GM21576 (cell line): Measurements from ENCODE around the gene BRINP3.
"Not testable (repeated sequence)": the region's sequence is repeated elsewhere in the genome, so short reads cannot be mapped to it uniquely, and the experiment has no call there.

Experiments used
- ATAC-seq: cut with Tn5 transposase; IDR thresholded peaks from one replicate; pipeline ENCODE4 v1.9.1; 2021; ENCODE audit warnings: mild to moderate bottlenecking, moderate library complexity; ENCODE audit not compliant: unreplicated experiment

BRINP3 gene

GRCh38 chr1:190477762-190478148, at the start of gene BRINP3:
TSS of gene BRINP3 (minus strand) at chr1:190477864.
- no peak for ATAC-seq

GRCh38 chr1:190511554-190511953, 33.9 kb upstream of the BRINP3 start:
- ATAC-seq = no peak

GRCh38 chr1:190507357-190507756, 29.7 kb upstream of the BRINP3 start:
- no peak for ATAC-seq

GRCh38 chr1:190504539-190504938, 26.9 kb upstream of the BRINP3 start:
- ATAC-seq = not testable (repeated sequence)

GRCh38 chr1:190497565-190497964, 19.9 kb upstream of the BRINP3 start:
- ATAC-seq = no peak

- no peak for ATAC-seq
These were observed 16.8 kb upstream of the BRINP3 start for GRCh38 chr1:190494451-190494850.

GRCh38 chr1:190491404-190491803, 13.7 kb upstream of the BRINP3 start:
- no peak for ATAC-seq

GRCh38 chr1:190484045-190484444, 6.4 kb upstream of the BRINP3 start:
- no peak for ATAC-seq

GRCh38 chr1:190480231-190480630, 2.6 kb upstream of the BRINP3 start:
- no peak for ATAC-seq

- no peak for ATAC-seq
These were observed 1.9 kb upstream of the BRINP3 start for GRCh38 chr1:190479516-190479915.

GRCh38 chr1:190479050-190479397, 1.4 kb upstream of the BRINP3 start:
- no peak for ATAC-seq

GRCh38 chr1:190478149-190479049, 735 bp upstream of the BRINP3 start:
- ATAC-seq = no peak

GRCh38 chr1:190476806-190477205, 858 bp downstream of the BRINP3 start:
- ATAC-seq = no peak

GRCh38 chr1:190476321-190476720, 1.3 kb downstream of the BRINP3 start:
- ATAC-seq = no peak

- ATAC-seq = no peak
These were observed 2.1 kb downstream of the BRINP3 start for GRCh38 chr1:190475421-190476141.

GRCh38 chr1:190474650-190475211, 2.9 kb downstream of the BRINP3 start:
- no peak for ATAC-seq

GRCh38 chr1:190474010-190474409, 3.7 kb downstream of the BRINP3 start:
- ATAC-seq = no peak

- ATAC-seq = no peak
These were observed 5.2 kb downstream of the BRINP3 start for GRCh38 chr1:190472494-190472893.

GRCh38 chr1:190472042-190472441, 5.6 kb downstream of the BRINP3 start:
- no peak for ATAC-seq

- no peak for ATAC-seq
These were observed 13.0 kb downstream of the BRINP3 start for GRCh38 chr1:190464690-190465089.

GRCh38 chr1:190456129-190456528, 21.5 kb downstream of the BRINP3 start:
- ATAC-seq = no peak

- ATAC-seq = no peak
These were observed 22.0 kb downstream of the BRINP3 start for GRCh38 chr1:190455631-190456030.
